H9 (cell line): ENCODE data around the gene ZNF366. TPM values are rescaled to one million over a fixed set of nuclear protein-coding genes. Genes with fewer than 3 reads are reported as not detected.

ENCODE experiments used
- DNase-seq: peaks from one replicate; pipeline ENCODE4 v3.0.0-alpha.2; 2017
- H2AFZ ChIP-seq: one replicate; pipeline ENCODE4 v1.6.1; 2013; ENCODE audit warnings: mild to moderate bottlenecking, low read length, control low read depth, moderate library complexity
- H2AK5ac ChIP-seq: 2 replicates; pipeline ENCODE4 v1.6.1; 2013; ENCODE audit warnings: low read length, control low read depth, mixed read lengths; ENCODE audit not compliant: insufficient read length
- H2BK120ac ChIP-seq: one replicate; pipeline ENCODE4 v1.6.1; 2013; ENCODE audit warnings: low read depth, mild to moderate bottlenecking, low read length, control low read depth, inconsistent platforms; ENCODE audit not compliant: poor library complexity, severe bottlenecking
- H2BK12ac ChIP-seq: 2 replicates; pipeline ENCODE4 v1.6.1; 2013; ENCODE audit warnings: low read length, control low read depth, mixed read lengths, low read depth; ENCODE audit not compliant: insufficient read length
- H2BK15ac ChIP-seq: 2 replicates; pipeline ENCODE4 v1.6.1; 2013; ENCODE audit warnings: low read depth, low read length, control low read depth
- H2BK20ac ChIP-seq: one replicate; pipeline ENCODE4 v1.6.1; 2013; ENCODE audit warnings: low read depth, mild to moderate bottlenecking, low read length, control low read depth, inconsistent platforms; ENCODE audit not compliant: poor library complexity, severe bottlenecking
- H2BK5ac ChIP-seq: 2 replicates; pipeline ENCODE4 v1.6.1; 2013; ENCODE audit warnings: low read length, control low read depth, mixed read lengths; ENCODE audit not compliant: insufficient read length
- H3K14ac ChIP-seq: 2 replicates; pipeline ENCODE4 v1.6.1; 2013; ENCODE audit warnings: low read length, control low read depth; ENCODE audit not compliant: insufficient read depth
- H3K18ac ChIP-seq: 2 replicates; pipeline ENCODE4 v1.6.1; 2013; ENCODE audit warnings: low read depth, mild to moderate bottlenecking, mixed read lengths, low read length, control low read depth; ENCODE audit not compliant: insufficient read length
- H3K23ac ChIP-seq: 2 replicates; pipeline ENCODE4 v1.6.1; 2013; ENCODE audit warnings: low read length, control low read depth, mixed read lengths, low read depth; ENCODE audit not compliant: insufficient read length
- H3K23me2 ChIP-seq: 2 replicates; pipeline ENCODE4 v1.6.1; 2013; ENCODE audit warnings: low read depth, mild to moderate bottlenecking, mixed read lengths, low read length, control low read depth; ENCODE audit not compliant: insufficient read length, poor library complexity, severe bottlenecking
- H3K27ac ChIP-seq: 2 replicates; pipeline ENCODE4 v1.5.1; 2013; ENCODE audit warnings: low read length, control low read depth, mixed read lengths, low read depth; ENCODE audit not compliant: insufficient read length
- H3K27me3 ChIP-seq: 2 replicates; pipeline ENCODE4 v1.6.1; 2013; ENCODE audit warnings: low read length, control low read depth, inconsistent platforms; ENCODE audit not compliant: insufficient read depth
- H3K4ac ChIP-seq: 2 replicates; pipeline ENCODE4 v1.6.1; 2013; ENCODE audit warnings: low read depth, mild to moderate bottlenecking, control low read depth, inconsistent platforms, low read length, moderate library complexity
- H3K4me1 ChIP-seq: 2 replicates; pipeline ENCODE4 v1.6.1; 2013; ENCODE audit warnings: low read length, control low read depth, inconsistent platforms; ENCODE audit not compliant: insufficient read depth
- H3K4me2 ChIP-seq: 2 replicates; pipeline ENCODE4 v1.6.1; 2013; ENCODE audit warnings: low read length, control low read depth, mixed read lengths; ENCODE audit not compliant: insufficient read length, insufficient read depth
- H3K56ac ChIP-seq: 2 replicates; pipeline ENCODE4 v1.6.1; 2013; ENCODE audit warnings: low read depth, mild to moderate bottlenecking, mixed read lengths, low read length, control low read depth; ENCODE audit not compliant: insufficient read length
- H3K79me1 ChIP-seq: 2 replicates; pipeline ENCODE4 v1.6.1; 2013; ENCODE audit warnings: low read depth, mild to moderate bottlenecking, moderate library complexity, low read length, control low read depth, inconsistent platforms; ENCODE audit not compliant: insufficient read depth, poor library complexity, severe bottlenecking
- H3K79me2 ChIP-seq: 2 replicates; pipeline ENCODE4 v1.6.1; 2013; ENCODE audit warnings: low read length, control low read depth, inconsistent platforms; ENCODE audit not compliant: insufficient read depth
- H3K9ac ChIP-seq: 2 replicates; pipeline ENCODE4 v1.6.1; 2013; ENCODE audit warnings: low read length, control low read depth, mixed read lengths; ENCODE audit not compliant: insufficient read length; ENCODE audit errors: extremely low read depth
- H3K9me3 ChIP-seq: one replicate; pipeline ENCODE4 v1.6.1; 2013; ENCODE audit warnings: low read depth, low read length, inconsistent platforms; ENCODE audit not compliant: control insufficient read depth
- H3T11ph ChIP-seq: one replicate; pipeline ENCODE4 v1.6.1; 2013; ENCODE audit warnings: mild to moderate bottlenecking, low read length, control low read depth, inconsistent platforms
- H4K20me1 ChIP-seq: one replicate; pipeline ENCODE4 v1.6.1; 2013; ENCODE audit not compliant: control insufficient read depth, insufficient read length, insufficient read depth
- H4K5ac ChIP-seq: 2 replicates; pipeline ENCODE4 v1.6.1; 2013; ENCODE audit warnings: low read depth, mild to moderate bottlenecking, mixed read lengths, low read length, control low read depth; ENCODE audit not compliant: insufficient read length
- H4K8ac ChIP-seq: replicated peaks from 2 replicates; pipeline ENCODE4 v1.6.1; 2013; ENCODE audit warnings: low read length, control low read depth, mixed read lengths, low read depth; ENCODE audit not compliant: insufficient read length
- H4K91ac ChIP-seq: 2 replicates; pipeline ENCODE4 v1.6.1; 2013; ENCODE audit warnings: low read depth, mild to moderate bottlenecking, moderate library complexity, mixed read lengths, low read length, control low read depth; ENCODE audit not compliant: insufficient read length
- H3K27ac Mint-ChIP-seq, 3 experiments: 2 replicates in 2 of 3; 3 replicates in 1 of 3; pipeline ENCODE4 v1.8.0; 2020 to 2021; ENCODE audit warnings: mixed read lengths in 3 of 3, mild to moderate bottlenecking in 1 of 3, moderate library complexity in 1 of 3
- H3K27me3 Mint-ChIP-seq: 2 replicates; pipeline ENCODE4 v1.8.0; 2021; ENCODE audit warnings: low read depth, mild to moderate bottlenecking, moderate library complexity, mixed read lengths
- H3K36me3 Mint-ChIP-seq, 3 experiments: 2 replicates in 2 of 3; 3 replicates in 1 of 3; pipeline ENCODE4 v1.8.0; 2020 to 2021; ENCODE audit warnings: low read depth in 3 of 3, mixed read lengths in 3 of 3; ENCODE audit not compliant: insufficient read depth in 1 of 3
- H3K4me1 Mint-ChIP-seq, 2 experiments: 2 replicates each; pipeline ENCODE4 v1.8.0; 2020; ENCODE audit warnings: mixed read lengths in 2 of 2
- H3K4me3 Mint-ChIP-seq, 2 experiments: 2 replicates in 1 of 2; 3 replicates in 1 of 2; pipeline ENCODE4 v1.8.0; 2020 to 2021; ENCODE audit warnings: mild to moderate bottlenecking in 2 of 2, mixed read lengths in 2 of 2, moderate library complexity in 1 of 2
- H3K9me3 Mint-ChIP-seq, 2 experiments: 2 replicates in 1 of 2; 3 replicates in 1 of 2; pipeline ENCODE4 v1.8.0; 2020; ENCODE audit warnings: mild to moderate bottlenecking in 2 of 2, mixed read lengths in 2 of 2, moderate library complexity in 1 of 2
- WGBS: extraction: QIAGEN DNeasy Blood & Tissue Kit; methylation state at CpG from one replicate; pipeline ENCODE4 v1.1.7; 2013; ENCODE audit warnings: missing lambda C conversion rate, low lambda C conversion rate, mixed read lengths; ENCODE audit not compliant: insufficient read length; ENCODE audit errors: extremely low coverage; 5-methylcytosine and 5-hydroxymethylcytosine counted together
- total RNA-seq: library from RNA; stranded (reverse); gene quantifications from 2 replicates; pipeline ENCODE4 v1.2.1, GENCODE V29; 2021
- TF ChIP-seq, protein P1 (sequence below): fragments of 200-600 bp; sonication (generic); conservative IDR thresholded peaks from 3 replicates; pipeline ENCODE4 v1.8.0; 2021; ENCODE audit warnings: antibody characterized with exemption, mild to moderate bottlenecking

The ZNF366 gene
- total RNA-seq, 1 experiment from 2014 or later: not detected

DNA sequence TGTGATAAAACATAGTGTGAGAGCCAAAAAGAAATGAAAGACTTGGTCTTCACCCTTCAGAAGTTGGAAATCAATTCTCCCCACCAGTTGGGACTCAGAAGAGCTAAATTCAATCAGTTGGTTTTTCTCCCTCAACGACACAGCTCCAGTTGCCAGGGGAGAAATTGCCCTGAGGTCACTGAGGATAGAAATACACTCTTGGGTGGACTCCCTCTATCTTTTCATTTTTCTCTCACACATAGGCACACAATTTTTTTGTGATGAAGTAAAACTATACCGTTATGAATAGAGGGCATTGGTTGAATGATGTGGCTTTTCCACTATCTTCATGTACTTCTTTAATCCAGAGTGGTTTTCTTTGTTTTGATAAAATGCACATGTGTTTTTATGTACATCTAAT is 80.2 kb downstream of the ZNF366 start:
- H3T11ph ChIP-seq: no peak overlapping the region
- Mint-ChIP-seq H3K4me1 (peaks cover 0 to 4% of the 10 kb centered on the region in 2 experiments; a peak in 1 of 4 replicates), H3K27ac (no peak overlapping the region), H3K4me3 (no peak overlapping the region), H3K9me3 (no peaks in the 10 kb centered on the region), H3K36me3 (no peaks in the 10 kb centered on the region), H3K27me3 (peaks cover 1% of the 10 kb centered on the region)
- H2AK5ac ChIP-seq: no peak overlapping the region
- H4K5ac ChIP-seq: no peak overlapping the region
- no peak overlapping the region for H3K56ac ChIP-seq
- H3K4me2 ChIP-seq: no peak overlapping the region
- no peak overlapping the region for H3K4ac ChIP-seq
- H2BK5ac ChIP-seq: no peak overlapping the region
- no peaks in the 10 kb centered on the region for H3K9me3 ChIP-seq
- TF ChIP-seq, protein P1, sequence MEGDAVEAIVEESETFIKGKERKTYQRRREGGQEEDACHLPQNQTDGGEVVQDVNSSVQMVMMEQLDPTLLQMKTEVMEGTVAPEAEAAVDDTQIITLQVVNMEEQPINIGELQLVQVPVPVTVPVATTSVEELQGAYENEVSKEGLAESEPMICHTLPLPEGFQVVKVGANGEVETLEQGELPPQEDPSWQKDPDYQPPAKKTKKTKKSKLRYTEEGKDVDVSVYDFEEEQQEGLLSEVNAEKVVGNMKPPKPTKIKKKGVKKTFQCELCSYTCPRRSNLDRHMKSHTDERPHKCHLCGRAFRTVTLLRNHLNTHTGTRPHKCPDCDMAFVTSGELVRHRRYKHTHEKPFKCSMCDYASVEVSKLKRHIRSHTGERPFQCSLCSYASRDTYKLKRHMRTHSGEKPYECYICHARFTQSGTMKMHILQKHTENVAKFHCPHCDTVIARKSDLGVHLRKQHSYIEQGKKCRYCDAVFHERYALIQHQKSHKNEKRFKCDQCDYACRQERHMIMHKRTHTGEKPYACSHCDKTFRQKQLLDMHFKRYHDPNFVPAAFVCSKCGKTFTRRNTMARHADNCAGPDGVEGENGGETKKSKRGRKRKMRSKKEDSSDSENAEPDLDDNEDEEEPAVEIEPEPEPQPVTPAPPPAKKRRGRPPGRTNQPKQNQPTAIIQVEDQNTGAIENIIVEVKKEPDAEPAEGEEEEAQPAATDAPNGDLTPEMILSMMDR: no peak
- H3K9ac ChIP-seq: no peak overlapping the region
- no CpG with 5 or more reads among the region's 2 CpGs for WGBS
- H3K23me2 ChIP-seq: no peaks in the 10 kb centered on the region
- no peaks in the 10 kb centered on the region for H3K4me1 ChIP-seq
- H2AFZ ChIP-seq: no peak overlapping the region
- no peaks in the 10 kb centered on the region for H4K20me1 ChIP-seq
- no peak overlapping the region for H2BK15ac ChIP-seq
- H4K8ac ChIP-seq: no peak overlapping the region
- H4K91ac ChIP-seq: no peak overlapping the region
- no peak overlapping the region for H3K14ac ChIP-seq
- no peak for DNase-seq
- no peak overlapping the region for H2BK120ac ChIP-seq
- H3K79me2 ChIP-seq: no peaks in the 10 kb centered on the region
- no peak overlapping the region for H2BK12ac ChIP-seq
- no peak overlapping the region for H3K27ac ChIP-seq
- no peaks in the 10 kb centered on the region for H3K79me1 ChIP-seq
- no peak overlapping the region for H3K18ac ChIP-seq
- H2BK20ac ChIP-seq: no peak overlapping the region
- H3K23ac ChIP-seq: no peak overlapping the region
- H3K27me3 ChIP-seq: no peaks in the 10 kb centered on the region
